SU-DHL-6 (cell line): ENCODE results near the gene CDK2.

Experiments used
- H2AFZ ChIP-seq: fragments of 200-600 bp; sonication (generic); 2 replicates; pipeline ENCODE4 v1.6.1; 2014; ENCODE audit warnings: low read depth, mild to moderate bottlenecking, moderate library complexity, mixed read lengths, antibody characterized with exemption, low read length; ENCODE audit not compliant: severe bottlenecking
- H3F3A ChIP-seq: fragments of 200-600 bp; shearing (Covaris generic); 2 replicates; pipeline ENCODE4 v1.6.0; 2016; ENCODE audit warnings: antibody characterized with exemption, mild to moderate bottlenecking; ENCODE audit not compliant: insufficient read depth
- H3K27ac ChIP-seq: fragments of 200-600 bp; sonication (generic); 2 replicates; pipeline ENCODE4 v1.5.1; 2016; ENCODE audit warnings: low read depth, mild to moderate bottlenecking, low read length, moderate library complexity, mixed read lengths
- H3K27me3 ChIP-seq: fragments of 200-600 bp; sonication (generic), shearing (Covaris generic); 2 replicates; pipeline ENCODE4 v1.6.0; 2014; ENCODE audit warnings: mild to moderate bottlenecking, low read length
- H3K36me3 ChIP-seq: fragments of 200-600 bp; sonication (generic); 2 replicates; pipeline ENCODE4 v1.6.1; 2014; ENCODE audit warnings: mild to moderate bottlenecking, low read length, mixed read lengths
- H3K4me2 ChIP-seq: fragments of 300-600, 200-600 bp; shearing (Covaris generic), sonication (generic); 2 replicates; pipeline ENCODE4 v1.6.0; 2014; ENCODE audit warnings: low read length, low read depth, mild to moderate bottlenecking; ENCODE audit not compliant: poor library complexity, severe bottlenecking
- H3K4me3 ChIP-seq: fragments of 200-600 bp; sonication (generic); 2 replicates; pipeline ENCODE4 v1.5.1; 2014; ENCODE audit warnings: antibody characterized with exemption, low read length, mild to moderate bottlenecking, mixed read lengths; ENCODE audit not compliant: insufficient read depth, poor library complexity, severe bottlenecking
- H3K79me2 ChIP-seq: fragments of 200-600 bp; sonication (generic); 2 replicates; pipeline ENCODE4 v1.6.1; 2014; ENCODE audit warnings: mild to moderate bottlenecking, low read length, moderate library complexity; ENCODE audit not compliant: insufficient read depth
- H3K9ac ChIP-seq: fragments of 200-600 bp; sonication (generic); 2 replicates; pipeline ENCODE4 v1.7.0; 2014; ENCODE audit warnings: mild to moderate bottlenecking, low read length
- H3K9me2 ChIP-seq: fragments of 200-600 bp; sonication (generic); replicated peaks from 2 replicates; pipeline ENCODE4 v1.6.1; 2014; ENCODE audit warnings: low read length; ENCODE audit not compliant: insufficient read depth
- H3K9me3 ChIP-seq: fragments of 200-600 bp; sonication (generic); 2 replicates; pipeline ENCODE4 v1.6.1; 2014; ENCODE audit warnings: low read length, mixed read lengths; ENCODE audit not compliant: insufficient read depth
- H4K20me1 ChIP-seq: fragments of 200-600 bp; sonication (generic); 2 replicates; pipeline ENCODE4 v1.6.1; 2014; ENCODE audit warnings: low read depth, mild to moderate bottlenecking, antibody characterized with exemption, low read length, moderate library complexity, mixed read lengths
- EZH2phosphoT487 ChIP-seq: fragments of 200-600 bp; sonication (generic), shearing (Covaris generic); conservative IDR thresholded peaks from 2 replicates; pipeline ENCODE4 v1.6.1; 2018; ENCODE audit warnings: mild to moderate bottlenecking, antibody characterized with exemption, low read length, moderate library complexity, mixed read lengths
- TF ChIP-seq, protein P1 (sequence below): fragments of 200-600 bp; sonication (generic); IDR thresholded peaks from one replicate; pipeline ENCODE4 v1.5.1; 2017; ENCODE audit warnings: antibody characterized with exemption, mild to moderate bottlenecking, low read length, moderate library complexity; ENCODE audit not compliant: insufficient read depth, poor library complexity, severe bottlenecking

The CDK2 gene

DNA sequence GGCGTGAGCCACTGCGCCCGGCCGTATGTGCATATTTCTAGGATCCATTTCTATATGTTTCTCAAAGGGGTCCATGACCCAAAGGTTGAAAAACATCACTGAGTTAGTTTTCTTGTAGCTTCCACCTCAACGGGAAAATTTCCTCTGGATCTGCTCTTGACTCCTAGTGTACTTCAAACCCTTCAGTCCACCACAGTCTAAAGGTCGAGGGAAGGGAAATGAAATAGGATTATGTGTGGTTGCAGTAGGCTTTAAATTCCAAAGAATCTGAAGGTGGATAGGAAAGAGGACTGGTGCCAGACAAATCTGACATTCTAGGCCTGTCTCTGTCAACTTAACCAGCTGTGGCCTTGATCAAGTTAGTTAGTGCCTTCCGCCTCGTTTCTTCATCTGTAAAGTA, 28.7 kb downstream of the CDK2 start:
- H3F3A ChIP-seq: peaks cover 9% of the 10 kb centered on the region; the same call in 1 of the 2 replicates
- no peaks in the 10 kb centered on the region for H3K9me3 ChIP-seq
- H3K27me3 ChIP-seq: no peaks in the 10 kb centered on the region
- no peak overlapping the region for H3K4me2 ChIP-seq
- no peaks in the 10 kb centered on the region for H3K79me2 ChIP-seq
- no peaks in the 10 kb centered on the region for H4K20me1 ChIP-seq
- H3K27ac ChIP-seq: no peak overlapping the region
- H3K36me3 ChIP-seq: 0 out of 2 replicates have a peak, but pooled peaks cover 3% of the 10 kb centered on the region
- no peak overlapping the region for H3K4me3 ChIP-seq
- TF ChIP-seq EZH2phosphoT487: no peak
- TF ChIP-seq, protein P1, sequence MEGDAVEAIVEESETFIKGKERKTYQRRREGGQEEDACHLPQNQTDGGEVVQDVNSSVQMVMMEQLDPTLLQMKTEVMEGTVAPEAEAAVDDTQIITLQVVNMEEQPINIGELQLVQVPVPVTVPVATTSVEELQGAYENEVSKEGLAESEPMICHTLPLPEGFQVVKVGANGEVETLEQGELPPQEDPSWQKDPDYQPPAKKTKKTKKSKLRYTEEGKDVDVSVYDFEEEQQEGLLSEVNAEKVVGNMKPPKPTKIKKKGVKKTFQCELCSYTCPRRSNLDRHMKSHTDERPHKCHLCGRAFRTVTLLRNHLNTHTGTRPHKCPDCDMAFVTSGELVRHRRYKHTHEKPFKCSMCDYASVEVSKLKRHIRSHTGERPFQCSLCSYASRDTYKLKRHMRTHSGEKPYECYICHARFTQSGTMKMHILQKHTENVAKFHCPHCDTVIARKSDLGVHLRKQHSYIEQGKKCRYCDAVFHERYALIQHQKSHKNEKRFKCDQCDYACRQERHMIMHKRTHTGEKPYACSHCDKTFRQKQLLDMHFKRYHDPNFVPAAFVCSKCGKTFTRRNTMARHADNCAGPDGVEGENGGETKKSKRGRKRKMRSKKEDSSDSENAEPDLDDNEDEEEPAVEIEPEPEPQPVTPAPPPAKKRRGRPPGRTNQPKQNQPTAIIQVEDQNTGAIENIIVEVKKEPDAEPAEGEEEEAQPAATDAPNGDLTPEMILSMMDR: no peak
- H2AFZ ChIP-seq: no peak overlapping the region
- H3K9ac ChIP-seq: no peak overlapping the region
- H3K9me2 ChIP-seq: no peaks in the 10 kb centered on the region

DNA sequence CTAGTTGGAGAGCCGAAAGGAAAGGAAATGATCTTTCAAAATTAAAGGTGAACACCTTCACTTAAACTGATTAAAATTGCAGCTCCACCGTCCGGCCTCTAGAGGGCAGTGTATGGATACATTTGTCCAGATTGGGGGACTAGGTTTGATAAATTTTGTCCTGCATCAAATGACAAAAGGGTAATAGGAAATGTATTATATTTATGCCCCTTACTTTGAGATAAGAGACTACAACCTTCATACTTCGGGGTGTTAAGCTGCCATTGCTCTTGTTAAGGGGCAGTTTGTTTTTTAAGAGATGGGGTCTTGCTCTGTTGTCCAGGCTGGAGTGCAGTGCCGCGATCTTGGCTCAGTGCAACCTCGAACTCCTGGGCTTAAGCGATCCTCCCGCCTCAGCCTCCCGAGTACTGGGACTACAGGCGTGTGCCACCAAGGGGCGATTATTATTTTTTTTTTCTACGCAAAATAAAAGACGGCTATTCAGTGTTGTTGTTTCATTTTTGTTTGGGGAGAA, 29.6 kb downstream of the CDK2 start:
- Histone ChIP-seq H3K36me3 (0 out of 2 replicates have a peak, but pooled peaks cover 3% of the 10 kb centered on the region), H3K4me3 (no peak overlapping the region), H3K79me2 (no peaks in the 10 kb centered on the region), H3K9me3 (no peaks in the 10 kb centered on the region), H3K9me2 (no peaks in the 10 kb centered on the region), H3F3A (peaks cover 9% of the 10 kb centered on the region; the same call in 1 of the 2 replicates), H3K27me3 (no peaks in the 10 kb centered on the region), H2AFZ (no peak overlapping the region), H4K20me1 (no peaks in the 10 kb centered on the region), H3K27ac (no peak overlapping the region), H3K4me2 (no peak overlapping the region), H3K9ac (no peak overlapping the region)
- TF ChIP-seq EZH2phosphoT487: no peak
- TF ChIP-seq, protein P1: peak; percentile 94

DNA sequence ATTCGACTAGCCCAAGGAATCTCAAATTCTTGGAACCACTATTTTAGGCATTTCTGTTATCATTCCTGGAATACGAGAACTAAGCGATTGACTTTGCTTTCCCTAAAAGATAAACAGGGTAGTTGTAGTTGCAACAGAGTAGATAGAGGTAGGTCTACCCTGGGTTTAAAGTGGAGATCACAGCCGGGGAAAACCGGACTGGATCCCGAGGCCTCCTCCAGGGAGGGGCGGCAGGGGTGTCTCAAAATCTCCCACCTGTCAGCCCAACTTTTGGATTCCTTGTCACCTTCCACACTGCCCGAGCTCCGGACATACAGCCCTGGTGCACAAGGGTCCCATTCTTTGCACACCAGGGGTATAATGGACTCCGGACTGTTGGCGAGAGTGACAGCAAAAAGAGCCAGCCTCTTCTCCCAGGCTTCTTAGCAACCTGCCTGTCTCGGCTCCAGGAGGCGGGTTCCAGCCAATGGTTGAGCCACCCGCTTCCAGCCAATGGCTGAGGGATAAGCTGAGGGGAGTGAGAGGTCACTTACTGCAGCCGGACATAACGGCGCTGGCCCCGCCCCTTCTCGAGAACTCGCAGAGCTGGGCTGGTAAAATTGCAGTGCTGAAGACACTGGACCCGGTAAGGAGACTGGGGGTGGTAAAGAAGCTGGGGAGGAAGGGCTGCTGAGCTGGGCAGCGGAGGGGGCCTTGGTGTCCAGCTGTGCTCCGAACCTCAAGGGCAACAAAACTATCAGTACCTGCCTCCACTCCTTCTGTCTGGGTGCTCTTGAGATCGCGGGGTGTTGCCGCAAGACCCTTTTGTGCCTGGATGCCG, 30.3 kb downstream of the CDK2 start, which contains the start of gene SUOX:
Gene SUOX (plus strand): TSS at position 562 of the 820 bp plus-strand sequence. CDS start 4,946 bp downstream, outside the sequence.
- TF ChIP-seq EZH2phosphoT487: no peak
- TF ChIP-seq, protein P1: no peak
- Histone ChIP-seq H4K20me1 (no peaks in the 10 kb centered on the region), H3K9me2 (no peaks in the 10 kb centered on the region), H3K9ac (no peak within 1 kb of the TSS), H3K36me3 (0 out of 2 replicates have a peak, but pooled peaks cover 3% of the 10 kb centered on the region), H3K4me3 (no peak within 1 kb of the TSS), H3K27ac (no peak within 1 kb of the TSS), H2AFZ (no peak within 1 kb of the TSS), H3K27me3 (no peaks in the 10 kb centered on the region), H3F3A (peaks cover 9% of the 10 kb centered on the region; the same call in 1 of the 2 replicates), H3K9me3 (no peaks in the 10 kb centered on the region), H3K4me2 (no peak within 1 kb of the TSS), H3K79me2 (no peaks in the 10 kb centered on the region)
